ENCODE measurements around the gene GFOD1. TPM values are rescaled to one million over a fixed set of nuclear protein-coding genes. Genes with fewer than 3 reads are reported as not detected.

Gene GFOD1
- total RNA-seq, 6 experiments from 2014 or later, result 2.3 to 4.7 (median 2.9) TPM

GRCh38 chr6:13428583-13429405, 58.6 kb downstream of the GFOD1 start:
- H3K27me3 Mint-ChIP-seq (ENCODE audit: insufficient read depth), result no peaks in the 10 kb centered on the region
- no peak overlapping the region for H3K27ac Mint-ChIP-seq
- H3K4me3 Mint-ChIP-seq, result no peak overlapping the region
- H3K36me3 Mint-ChIP-seq (ENCODE audit: low read depth), result no peaks in the 10 kb centered on the region
- no peaks in the 10 kb centered on the region for H3K9me3 Mint-ChIP-seq
- peaks cover 23% of the 10 kb centered on the region for H3K4me1 Mint-ChIP-seq (ENCODE audit: low read depth)
- no peak for TF ChIP-seq CTCF (IDR thresholded peaks at IDR 0.05)
- DNase-seq, result no peak

- no peak for TF ChIP-seq CTCF (IDR thresholded peaks at IDR 0.05)
- no peak overlapping the region for H3K27ac Mint-ChIP-seq
These were observed 59.4 kb downstream of the GFOD1 start for GRCh38 chr6:13427801-13428582.

GRCh38 chr6:13427316-13427715, 60.1 kb downstream of the GFOD1 start:
- TF ChIP-seq CTCF (IDR thresholded peaks at IDR 0.05), result no peak
- H3K36me3 Mint-ChIP-seq (ENCODE audit: low read depth), result no peaks in the 10 kb centered on the region
- no peaks in the 10 kb centered on the region for H3K9me3 Mint-ChIP-seq
- peaks cover 30% of the 10 kb centered on the region for H3K4me1 Mint-ChIP-seq (ENCODE audit: low read depth)
- H3K4me3 Mint-ChIP-seq, result no peak overlapping the region
- no peak overlapping the region for H3K27ac Mint-ChIP-seq
- H3K27me3 Mint-ChIP-seq (ENCODE audit: insufficient read depth), result no peaks in the 10 kb centered on the region
- DNase-seq, result no peak

More at GRCh38 chr6:13427801-13428582, 59.4 kb downstream of the GFOD1 start:
- H3K4me1 Mint-ChIP-seq (ENCODE audit: low read depth), result peaks cover 23% of the 10 kb centered on the region
- DNase-seq, result no peak
- H3K27me3 Mint-ChIP-seq (ENCODE audit: insufficient read depth), result no peaks in the 10 kb centered on the region
- no peaks in the 10 kb centered on the region for H3K36me3 Mint-ChIP-seq (ENCODE audit: low read depth)
- no peak overlapping the region for H3K4me3 Mint-ChIP-seq
- no peaks in the 10 kb centered on the region for H3K9me3 Mint-ChIP-seq

- peaks cover 25% of the 10 kb centered on the region for H3K4me1 Mint-ChIP-seq (ENCODE audit: low read depth)
- peak; percentile 45 for DNase-seq
- no peak overlapping the region for H3K4me3 Mint-ChIP-seq
- no peak for TF ChIP-seq CTCF (IDR thresholded peaks at IDR 0.05)
- H3K27me3 Mint-ChIP-seq (ENCODE audit: insufficient read depth), result no peaks in the 10 kb centered on the region
- no peaks in the 10 kb centered on the region for H3K36me3 Mint-ChIP-seq (ENCODE audit: low read depth)
- peak overlapping the region; percentile 29 for H3K27ac Mint-ChIP-seq
- H3K9me3 Mint-ChIP-seq, result no peaks in the 10 kb centered on the region
These were observed 61.2 kb downstream of the GFOD1 start for GRCh38 chr6:13425943-13426931.

- no peak overlapping the region for H3K4me3 Mint-ChIP-seq
- DNase-seq, result no peak
- H3K4me1 Mint-ChIP-seq (ENCODE audit: low read depth), result peaks cover 25% of the 10 kb centered on the region
- no peaks in the 10 kb centered on the region for H3K27me3 Mint-ChIP-seq (ENCODE audit: insufficient read depth)
- no peaks in the 10 kb centered on the region for H3K9me3 Mint-ChIP-seq
- TF ChIP-seq CTCF (IDR thresholded peaks at IDR 0.05), result no peak
- H3K27ac Mint-ChIP-seq, result peak overlapping the region; percentile 29; the same call in 1 of the 2 replicates
- H3K36me3 Mint-ChIP-seq (ENCODE audit: low read depth), result no peaks in the 10 kb centered on the region
These were observed 62.0 kb downstream of the GFOD1 start for GRCh38 chr6:13425270-13425873.
